Spleen (tissue), 11 donors: Measurements from ENCODE around the gene PRDM5. TPM values are rescaled to one million over a fixed set of nuclear protein-coding genes. Genes with fewer than 3 reads are reported as not detected.

Experiments used
- DNase-seq: peaks from one replicate; pipeline ENCODE4 v3.0.0-alpha.2; 2020
- H3K27ac ChIP-seq, 8 donors: fragments of 200-600 bp; sonication (generic) in 7 of 8; 1 replicate in 4 of 8; 2 replicates in 4 of 8; pipeline versions ENCODE4 v1.5.0 to v1.8.0; 2016 to 2021; ENCODE audit warnings: inconsistent platforms in 4 of 8, mild to moderate bottlenecking in 4 of 8, moderate library complexity in 1 of 8
- H3K27me3 ChIP-seq, 7 donors: fragments of 200-600 bp; sonication (generic) in 6 of 7; replicated peaks in 1 of 7; 1 replicate in 4 of 7; 2 replicates in 3 of 7; pipeline versions ENCODE4 v1.5.0 to v1.8.0; 2016 to 2021; ENCODE audit warnings: inconsistent platforms in 3 of 7, mild to moderate bottlenecking in 1 of 7
- H3K36me3 ChIP-seq, 6 donors: fragments of 200-600 bp; sonication (generic) in 5 of 6; 1 replicate in 4 of 6; 2 replicates in 2 of 6; pipeline versions ENCODE4 v1.5.0 to v1.8.0; 2016 to 2021; ENCODE audit warnings: inconsistent platforms in 2 of 6
- H3K4me1 ChIP-seq, 6 donors: fragments of 200-600 bp; sonication (generic) in 5 of 6; 1 replicate in 3 of 6; 2 replicates in 3 of 6; pipeline versions ENCODE4 v1.5.0 to v1.8.0; 2016 to 2021; ENCODE audit warnings: inconsistent platforms in 3 of 6
- H3K4me3 ChIP-seq, 8 donors: fragments of 200-600 bp; sonication (generic) in 7 of 8; 1 replicate in 4 of 8; 2 replicates in 4 of 8; pipeline versions ENCODE4 v1.5.0 to v1.8.0; 2016 to 2021; ENCODE audit warnings: inconsistent platforms in 4 of 8, mild to moderate bottlenecking in 4 of 8, moderate library complexity in 2 of 8
- H3K9me3 ChIP-seq, 8 donors: fragments of 200-600 bp; sonication (generic) in 7 of 8; 1 replicate in 4 of 8; 2 replicates in 4 of 8; pipeline versions ENCODE4 v1.5.0 to v1.8.0; 2016 to 2021; ENCODE audit warnings: inconsistent platforms in 4 of 8
- POLR2A ChIP-seq, 3 donors: fragments of 450-650 bp; IDR thresholded peaks; one replicate each; pipeline ENCODE4 v1.5.1; 2017; ENCODE audit warnings: antibody characterized with exemption in 3 of 3, mild to moderate bottlenecking in 1 of 3
- POLR2AphosphoS5 ChIP-seq, 3 donors: sonication (generic); formaldehyde crosslinking; IDR thresholded peaks; one replicate each; pipeline ENCODE4 v1.5.1; 2017; ENCODE audit warnings: antibody characterized with exemption in 3 of 3
- WGBS, 5 donors: extraction: QIAGEN DNeasy Blood & Tissue Kit in 3 of 5; methylation state at CpG; one replicate each; pipeline versions ENCODE4 v1.1.5 to v1.1.7; 2013 to 2018; 5-methylcytosine and 5-hydroxymethylcytosine counted together
- intact Hi-C: fragments of 100-400 bp; cut with DNase I; formaldehyde crosslinking; loops from one replicate; pipeline ENCODE4 v1.15.0; 2023; ENCODE audit warnings: low total_unique reads
- polyA plus RNA-seq, 3 donors: library from polyadenylated mRNA; stranded (reverse); fragments of 200-250 nt; gene quantifications; one replicate each; pipeline ENCODE4 v1.2.1, GENCODE V29; 2013
- total RNA-seq, 7 donors: library from RNA; depleted of rRNA in 3 of 7; stranded (reverse); fragments of >200 nt in 3 of 7; fragmentation: NEBNext Ultra II Directional in 4 of 7; extraction: Animal tissue kit (Norgen Biotek cat#: 25700) in 4 of 7; gene quantifications; one replicate each; pipeline versions ENCODE4 v1.1.0 to v1.2.1, GENCODE V29; 2016 to 2021
- TF ChIP-seq, protein P1 (sequence below), 11 experiments: fragments of 200-600 bp in 7 of 11; fragments of 450-650 bp in 4 of 11; sonication (generic) in 4 of 11; IDR thresholded peaks in 8 of 11; conservative IDR thresholded peaks in 3 of 11; 1 replicate in 7 of 11; 2 replicates in 4 of 11; pipeline versions ENCODE4 v1.4.0 to v1.8.0; 2016 to 2021; ENCODE audit warnings: antibody characterized with exemption in 11 of 11, inconsistent platforms in 4 of 11, mild to moderate bottlenecking in 1 of 11
- donor health status: healthy with polysubstance abuse.
- donor health status: DM: no; HTN: no; CAD: no; lungs with moderate emphysema.
- donor health status: DM: no; HTN: no; CAD: no.
- donor health status: Bipolar disorder and iron deficiency.
- donor health status: healthy.
- donor health status: DM: no; HTN: no; CAD: no.
- donor health status: DM: yes; HTN: yes; CAD: no.

PRDM5 gene
- total and polyA plus RNA-seq, 10 donors: 0.50 to 14.5 (median 7.6) TPM

DNA sequence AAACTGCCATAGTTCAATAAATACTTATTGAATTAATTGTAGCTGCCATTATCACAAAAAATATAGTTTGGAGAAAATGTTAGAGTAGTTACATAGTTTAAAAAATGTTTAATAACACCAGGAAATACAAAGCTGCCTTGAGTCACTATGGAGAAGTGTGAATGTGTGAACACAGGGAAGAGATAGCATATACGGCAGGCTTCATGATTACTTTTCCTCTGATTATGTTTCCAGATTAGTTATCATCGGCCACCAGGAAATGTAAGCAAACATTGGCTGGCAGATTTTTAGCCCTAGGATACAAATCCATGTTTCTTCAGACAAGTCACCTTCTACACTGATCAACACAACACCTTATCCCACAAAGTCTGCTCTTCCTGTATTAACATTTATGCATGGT is 4.4 kb downstream of the PRDM5 start:
- TF ChIP-seq POLR2AphosphoS5 (IDR thresholded peaks at IDR 0.05) (no peak), POLR2A (IDR thresholded peaks at IDR 0.05) (no peak)
- TF ChIP-seq, protein P1, sequence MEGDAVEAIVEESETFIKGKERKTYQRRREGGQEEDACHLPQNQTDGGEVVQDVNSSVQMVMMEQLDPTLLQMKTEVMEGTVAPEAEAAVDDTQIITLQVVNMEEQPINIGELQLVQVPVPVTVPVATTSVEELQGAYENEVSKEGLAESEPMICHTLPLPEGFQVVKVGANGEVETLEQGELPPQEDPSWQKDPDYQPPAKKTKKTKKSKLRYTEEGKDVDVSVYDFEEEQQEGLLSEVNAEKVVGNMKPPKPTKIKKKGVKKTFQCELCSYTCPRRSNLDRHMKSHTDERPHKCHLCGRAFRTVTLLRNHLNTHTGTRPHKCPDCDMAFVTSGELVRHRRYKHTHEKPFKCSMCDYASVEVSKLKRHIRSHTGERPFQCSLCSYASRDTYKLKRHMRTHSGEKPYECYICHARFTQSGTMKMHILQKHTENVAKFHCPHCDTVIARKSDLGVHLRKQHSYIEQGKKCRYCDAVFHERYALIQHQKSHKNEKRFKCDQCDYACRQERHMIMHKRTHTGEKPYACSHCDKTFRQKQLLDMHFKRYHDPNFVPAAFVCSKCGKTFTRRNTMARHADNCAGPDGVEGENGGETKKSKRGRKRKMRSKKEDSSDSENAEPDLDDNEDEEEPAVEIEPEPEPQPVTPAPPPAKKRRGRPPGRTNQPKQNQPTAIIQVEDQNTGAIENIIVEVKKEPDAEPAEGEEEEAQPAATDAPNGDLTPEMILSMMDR (IDR thresholded peaks at IDR 0.05 in 8 of 11, conservative IDR thresholded peaks at IDR 0.05 in 3 of 11): no peak
- 57 to 87% (median 72%) methylated on average over 2 of the region's 2 CpGs for WGBS, 5 donors
- DNase-seq: no peak
- Histone ChIP-seq H3K4me3 (no peak overlapping the region), H3K27me3 (peaks cover 0 to 35% (median 10%) of the 10 kb centered on the region in 7 donors), H3K36me3 (no peaks in the 10 kb centered on the region), H3K4me1 (peaks cover 0 to 39% (median 26%) of the 10 kb centered on the region in 6 donors), H3K27ac (no peak overlapping the region), H3K9me3 (no peaks in the 10 kb centered on the region)
- intact Hi-C loops: no loop called here

GRCh38 chr4:120916937-120917336 is 5.6 kb downstream of the PRDM5 start:
- Histone ChIP-seq H3K36me3 (no peaks in the 10 kb centered on the region), H3K27me3 (peaks cover 0 to 23% (median under 1%) of the 10 kb centered on the region in 7 donors), H3K9me3 (no peaks in the 10 kb centered on the region), H3K4me1 (peaks cover 0 to 30% (median 17%) of the 10 kb centered on the region in 6 donors), H3K27ac (no peak overlapping the region), H3K4me3 (no peak overlapping the region)
- WGBS, 5 donors: 51 to 86% (median 58%) methylated on average over 2 to 3 of the region's 3 CpGs
- no peak for DNase-seq
- intact Hi-C loops: no loop called here
- TF ChIP-seq, protein P1 (IDR thresholded peaks at IDR 0.05 in 8 of 11, conservative IDR thresholded peaks at IDR 0.05 in 3 of 11): no peak
- no peak for TF ChIP-seq POLR2AphosphoS5 (IDR thresholded peaks at IDR 0.05)
- no peak for TF ChIP-seq POLR2A (IDR thresholded peaks at IDR 0.05)

GRCh38 chr4:120915336-120915735 is 7.2 kb downstream of the PRDM5 start:
- TF ChIP-seq, protein P1 (IDR thresholded peaks at IDR 0.05 in 8 of 11, conservative IDR thresholded peaks at IDR 0.05 in 3 of 11): no peak
- TF ChIP-seq POLR2A (IDR thresholded peaks at IDR 0.05) (no peak), POLR2AphosphoS5 (IDR thresholded peaks at IDR 0.05) (no peak)
- WGBS, 5 donors: 92 to 100% (median 96%) methylated on average over 2 of the region's 2 CpGs
- peaks cover 0 to 19% (median 7%) of the 10 kb centered on the region in 6 donors for H3K4me1 ChIP-seq
- no peaks in the 10 kb centered on the region for H3K9me3 ChIP-seq
- peaks cover 0 to 8% (median 0%) of the 10 kb centered on the region in 7 donors for H3K27me3 ChIP-seq
- no peak overlapping the region for H3K27ac ChIP-seq
- intact Hi-C loops: no loop called here
- no peaks in the 10 kb centered on the region for H3K36me3 ChIP-seq
- H3K4me3 ChIP-seq: no peak overlapping the region
- DNase-seq: no peak

GRCh38 chr4:120903419-120903818 is 19.1 kb downstream of the PRDM5 start:
- no peaks in the 10 kb centered on the region for H3K27me3 ChIP-seq

More at GRCh38 chr4:120903419-120903818, 19.1 kb downstream of the PRDM5 start:
- intact Hi-C loops: no loop called here
- H3K36me3 ChIP-seq: no peaks in the 10 kb centered on the region
- H3K4me3 ChIP-seq: no peak overlapping the region
- whole genome bisulfite sequencing, 5 donors: 88 to 98% (median 92%) methylated on average over 2 of the region's 2 CpGs
- no peak overlapping the region for H3K27ac ChIP-seq
- no peak for DNase-seq
- no peak for TF ChIP-seq POLR2A (IDR thresholded peaks at IDR 0.05)
- TF ChIP-seq POLR2AphosphoS5 (IDR thresholded peaks at IDR 0.05): no peak
- TF ChIP-seq, protein P1 (IDR thresholded peaks at IDR 0.05 in 8 of 11, conservative IDR thresholded peaks at IDR 0.05 in 3 of 11): no peak
- H3K4me1 ChIP-seq: no peaks in the 10 kb centered on the region
- H3K9me3 ChIP-seq: no peaks in the 10 kb centered on the region
